GM12872 (cell line): Measurements from ENCODE around the gene EFCAB8.

ENCODE experiments used
- CTCF ChIP-seq: IDR thresholded peaks from 3 replicates; pipeline ENCODE4 v1.5.1; 2011; ENCODE audit warnings: low read depth, mild to moderate bottlenecking, low read length, moderate library complexity; ENCODE audit not compliant: insufficient read depth

Gene EFCAB8

DNA sequence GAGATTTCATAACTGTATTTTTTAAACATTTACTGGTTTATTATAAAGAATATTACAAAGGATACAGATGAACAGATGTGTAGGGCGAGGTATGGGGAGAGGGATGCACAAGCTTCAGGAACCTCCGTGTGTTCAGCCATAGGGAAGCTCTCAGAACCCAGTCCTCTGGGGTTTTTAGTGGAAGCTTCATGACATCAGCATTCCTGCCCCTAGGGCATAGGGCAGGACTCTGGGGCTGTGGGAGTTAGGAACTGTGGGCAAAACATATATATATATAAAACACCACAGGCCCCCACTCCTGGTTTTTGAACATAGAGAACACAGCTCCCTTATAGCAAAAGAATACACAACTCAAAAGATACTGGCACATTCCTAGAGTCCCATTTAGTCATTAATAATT lies 21.9 kb downstream of the EFCAB8 start:
- no peak for TF ChIP-seq CTCF

- no peak for TF ChIP-seq CTCF
Observed at GRCh38 chr20:32883081-32883480, 24.4 kb downstream of the EFCAB8 start.

- TF ChIP-seq CTCF = no peak
Observed at GRCh38 chr20:32885185-32885584, 26.5 kb downstream of the EFCAB8 start.

DNA sequence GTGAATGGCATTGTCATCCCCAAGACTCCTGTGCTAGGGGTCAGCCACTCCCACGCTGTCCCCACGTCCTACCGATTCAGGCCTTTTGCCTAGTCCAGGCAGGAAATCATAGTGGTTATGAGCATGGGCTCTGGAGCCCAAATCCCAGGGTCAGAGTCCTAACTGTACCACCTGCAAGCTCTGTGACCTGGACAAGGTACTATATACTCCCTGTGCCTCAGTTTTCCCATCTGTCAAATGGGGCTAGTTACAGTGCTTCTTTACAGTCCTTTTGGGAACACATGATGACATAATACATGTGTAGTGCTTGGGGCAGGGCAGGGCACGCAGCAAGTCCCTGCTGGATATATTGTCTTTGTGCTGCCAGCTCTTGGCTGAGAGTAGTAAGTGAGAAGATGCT lies 27.2 kb downstream of the EFCAB8 start:
- TF ChIP-seq CTCF = no peak

- TF ChIP-seq CTCF = no peak
Observed at GRCh38 chr20:32886652-32887051, 27.9 kb downstream of the EFCAB8 start.

GRCh38 chr20:32887492-32887891 lies 28.8 kb downstream of the EFCAB8 start:
- TF ChIP-seq CTCF = no peak

- no peak for TF ChIP-seq CTCF
Observed at GRCh38 chr20:32888636-32889035, 29.9 kb downstream of the EFCAB8 start.

GRCh38 chr20:32889281-32889680 lies 30.6 kb downstream of the EFCAB8 start:
- no peak for TF ChIP-seq CTCF
